RWPE2 (cell line): Measurements from ENCODE around the gene CAV1.
A peak's percentile ranks its signal among the peaks of the same experiment; 100 is the strongest.

ENCODE experiments used
- ATAC-seq: fragments of 200-7000 bp; cut with Tn5 transposase; 3 replicates; pipeline ENCODE4 v1.9.1; 2021; ENCODE audit warnings: low read depth
- DNase-seq: peaks from one replicate; pipeline ENCODE4 v3.0.0-alpha.2; 2020; ENCODE audit warnings: low spot score
- H3K27ac ChIP-seq: fragments of 450-650 bp; 2 replicates; pipeline ENCODE4 v1.5.1; 2017; ENCODE audit warnings: mild to moderate bottlenecking; ENCODE audit not compliant: poor library complexity, severe bottlenecking
- H3K27me3 ChIP-seq: fragments of 250-450 bp; sonication (Bioruptor Pico); 2 replicates; pipeline ENCODE4 v1.5.1; 2021; ENCODE audit warnings: mild to moderate bottlenecking, moderate library complexity; ENCODE audit not compliant: insufficient read depth, poor library complexity, severe bottlenecking
- H3K36me3 ChIP-seq: fragments of 250-450 bp; sonication (Bioruptor Pico); 2 replicates; pipeline ENCODE4 v1.5.1; 2020; ENCODE audit warnings: low read depth, mild to moderate bottlenecking, moderate library complexity
- H3K4me1 ChIP-seq: fragments of 250-450 bp; sonication (Bioruptor Pico); 2 replicates; pipeline ENCODE4 v1.5.1; 2021; ENCODE audit warnings: mild to moderate bottlenecking, moderate library complexity; ENCODE audit not compliant: insufficient read depth, poor library complexity, severe bottlenecking
- H3K4me3 ChIP-seq: fragments of 250-450 bp; sonication (Bioruptor Pico); 2 replicates; pipeline ENCODE4 v1.5.1; 2021; ENCODE audit warnings: mild to moderate bottlenecking, moderate library complexity; ENCODE audit not compliant: severe bottlenecking
- H3K9me3 ChIP-seq: fragments of 250-450 bp; sonication (Bioruptor Pico); 2 replicates; pipeline ENCODE4 v1.5.1; 2021; ENCODE audit warnings: mild to moderate bottlenecking, moderate library complexity; ENCODE audit not compliant: severe bottlenecking
- CTCF ChIP-seq: fragments of 450-650 bp; IDR thresholded peaks from one replicate; pipeline ENCODE4 v1.5.1; 2017; ENCODE audit warnings: mild to moderate bottlenecking, moderate library complexity; ENCODE audit not compliant: poor library complexity, severe bottlenecking

Gene CAV1

GRCh38 chr7:116499168-116500077 is 25.4 kb upstream of the CAV1 start, which contains the start of gene CAV2:
CAV2 (plus strand) TSS chr7:116499738; CDS start chr7:116499782, 44 bp downstream.
- no peaks in the 10 kb centered on the region for H3K27me3 ChIP-seq
- peak; percentile 91 for DNase-seq
- H3K36me3 ChIP-seq = peaks cover 42% of the 10 kb centered on the region
- H3K27ac ChIP-seq = peak within 1 kb of the TSS; percentile 96
- H3K9me3 ChIP-seq = no peaks in the 10 kb centered on the region
- peak within 1 kb of the TSS; percentile 91 for H3K4me3 ChIP-seq
- peak; percentile 70 for ATAC-seq
- no peak for TF ChIP-seq CTCF
- peaks cover 46% of the 10 kb centered on the region for H3K4me1 ChIP-seq

GRCh38 chr7:116500078-116500853 is 24.6 kb upstream of the CAV1 start:
- no peaks in the 10 kb centered on the region for H3K27me3 ChIP-seq
- H3K27ac ChIP-seq = peak overlapping the region; percentile 96
- DNase-seq (peak; percentile 79), ATAC-seq (peak; percentile 66)
- no peaks in the 10 kb centered on the region for H3K9me3 ChIP-seq
- peak overlapping the region; percentile 91 for H3K4me3 ChIP-seq
- H3K4me1 ChIP-seq = peaks cover 53% of the 10 kb centered on the region
- no peak for TF ChIP-seq CTCF
- peaks cover 50% of the 10 kb centered on the region for H3K36me3 ChIP-seq

GRCh38 chr7:116501425-116502167 is 23.2 kb upstream of the CAV1 start:
- H3K27ac ChIP-seq = peak overlapping the region; percentile 96

More at GRCh38 chr7:116501425-116502167, 23.2 kb upstream of the CAV1 start:
- Histone ChIP-seq H3K4me1 (peaks cover 45% of the 10 kb centered on the region), H3K9me3 (no peaks in the 10 kb centered on the region), H3K27me3 (no peaks in the 10 kb centered on the region), H3K4me3 (peak overlapping the region; percentile 91), H3K36me3 (peaks cover 64% of the 10 kb centered on the region)
- ATAC-seq = peak; percentile 26; the same call in 2 of the 3 replicates
- TF ChIP-seq CTCF = no peak
- no peak for DNase-seq
